Upper lobe of right lung (tissue), 1 donor: ENCODE data around the gene CCDC40. TPM values are rescaled to one million over a fixed set of nuclear protein-coding genes. Genes with fewer than 3 reads are reported as not detected.

Experiments used
- ATAC-seq: fragments of 200-7000 bp; cut with Tn5 transposase; one replicate; pipeline ENCODE4 v1.9.1; 2020; ENCODE audit warnings: mild to moderate bottlenecking, moderate library complexity
- DNase-seq: peaks from one replicate; pipeline ENCODE4 v3.0.0-alpha.2; 2020
- H3K27ac ChIP-seq: fragments of 200-600 bp; one replicate; pipeline ENCODE4 v1.8.0; 2022
- H3K27me3 ChIP-seq: fragments of 200-600 bp; one replicate; pipeline ENCODE4 v1.8.0; 2022; ENCODE audit warnings: mild to moderate bottlenecking
- H3K36me3 ChIP-seq: fragments of 200-600 bp; one replicate; pipeline ENCODE4 v1.8.0; 2022
- H3K4me1 ChIP-seq: fragments of 200-600 bp; one replicate; pipeline ENCODE4 v1.8.0; 2022
- H3K4me3 ChIP-seq: fragments of 200-600 bp; one replicate; pipeline ENCODE4 v1.8.0; 2022; ENCODE audit warnings: mild to moderate bottlenecking
- H3K9me3 ChIP-seq: fragments of 200-600 bp; one replicate; pipeline ENCODE4 v1.8.0; 2022
- intact Hi-C: fragments of 100-400 bp; cut with DNase I; formaldehyde crosslinking; loops from one replicate; pipeline ENCODE4 v1.11.0; 2022
- microRNA-seq: library from miRNA; unstranded; fragments of <30 nt; microRNA quantifications from one replicate; pipeline ENCODE4 v1.2.0, GENCODE V29; 2020; ENCODE audit warnings: borderline microRNAs expressed
- total RNA-seq: library from RNA; stranded (reverse); fragmentation: NEBNext Ultra II Directional; extraction: Animal tissue kit (Norgen Biotek cat#: 25700); gene quantifications from one replicate; pipeline ENCODE4 v1.2.1, GENCODE V29; 2021
- TF ChIP-seq, protein P1 (sequence below): fragments of 200-600 bp; IDR thresholded peaks from one replicate; pipeline ENCODE4 v1.8.0; 2022; ENCODE audit warnings: antibody characterized with exemption
- donor health status: DM: no; HTN: yes; CAD: no; lungs with severe emphysema.

CCDC40 gene
- total RNA-seq, 1 donor from 2014 or later, result 3.5 TPM

DNA sequence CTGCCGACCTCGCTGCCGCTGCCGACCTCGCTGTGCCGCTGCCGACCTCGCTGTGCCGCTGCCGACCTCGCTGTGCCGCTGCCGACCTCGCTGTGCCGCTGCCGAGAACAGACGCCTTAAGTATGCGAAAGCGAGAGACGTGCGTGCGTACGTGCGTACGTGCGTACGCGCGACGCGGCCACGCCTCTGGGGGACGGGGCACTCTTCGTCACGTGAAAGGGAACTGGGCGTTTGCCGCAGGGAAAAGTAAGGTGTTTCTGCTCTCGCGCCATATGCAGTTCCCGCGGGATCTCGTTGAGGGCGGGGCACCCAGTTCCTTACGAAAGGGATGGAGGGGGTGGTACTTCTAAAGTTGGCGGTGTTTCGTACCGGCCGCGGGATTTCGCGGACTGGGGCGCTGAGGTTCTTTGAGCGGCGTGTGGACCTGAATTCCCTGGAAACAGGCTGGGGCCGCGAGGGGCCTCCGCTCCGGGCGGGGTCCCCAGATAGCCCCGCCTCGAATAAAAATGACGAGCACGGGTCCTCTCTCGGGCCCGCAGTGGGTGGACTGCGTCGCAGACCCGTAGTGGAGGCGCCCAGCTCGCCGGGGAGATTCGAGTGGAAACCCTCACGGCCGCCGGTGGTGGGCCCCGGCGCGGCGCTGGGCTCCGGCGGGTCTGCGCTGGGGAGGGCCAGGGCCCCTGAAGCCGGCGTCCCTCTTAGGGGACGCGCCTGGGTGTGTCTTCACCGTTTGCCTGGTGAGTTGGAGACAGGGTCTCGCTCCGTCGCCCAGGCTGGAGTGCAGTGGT is 110.8 kb downstream of the CCDC40 start, which contains the start of gene EIF4A3:
TSS of gene EIF4A3 (minus strand) at position 94 of the 788 bp plus-strand sequence. CDS start 167 bp downstream, outside the sequence.
- H3K36me3 ChIP-seq, result peaks cover 20% of the 10 kb centered on the region
- H3K4me3 ChIP-seq, result peak within 1 kb of the TSS; percentile 78
- intact Hi-C loops, result no loop called here
- ATAC-seq (peak; percentile 98), DNase-seq (peak; percentile 99)
- TF ChIP-seq, protein P1, sequence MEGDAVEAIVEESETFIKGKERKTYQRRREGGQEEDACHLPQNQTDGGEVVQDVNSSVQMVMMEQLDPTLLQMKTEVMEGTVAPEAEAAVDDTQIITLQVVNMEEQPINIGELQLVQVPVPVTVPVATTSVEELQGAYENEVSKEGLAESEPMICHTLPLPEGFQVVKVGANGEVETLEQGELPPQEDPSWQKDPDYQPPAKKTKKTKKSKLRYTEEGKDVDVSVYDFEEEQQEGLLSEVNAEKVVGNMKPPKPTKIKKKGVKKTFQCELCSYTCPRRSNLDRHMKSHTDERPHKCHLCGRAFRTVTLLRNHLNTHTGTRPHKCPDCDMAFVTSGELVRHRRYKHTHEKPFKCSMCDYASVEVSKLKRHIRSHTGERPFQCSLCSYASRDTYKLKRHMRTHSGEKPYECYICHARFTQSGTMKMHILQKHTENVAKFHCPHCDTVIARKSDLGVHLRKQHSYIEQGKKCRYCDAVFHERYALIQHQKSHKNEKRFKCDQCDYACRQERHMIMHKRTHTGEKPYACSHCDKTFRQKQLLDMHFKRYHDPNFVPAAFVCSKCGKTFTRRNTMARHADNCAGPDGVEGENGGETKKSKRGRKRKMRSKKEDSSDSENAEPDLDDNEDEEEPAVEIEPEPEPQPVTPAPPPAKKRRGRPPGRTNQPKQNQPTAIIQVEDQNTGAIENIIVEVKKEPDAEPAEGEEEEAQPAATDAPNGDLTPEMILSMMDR, result no peak
- no peaks in the 10 kb centered on the region for H3K27me3 ChIP-seq
- no peaks in the 10 kb centered on the region for H3K9me3 ChIP-seq
- H3K27ac ChIP-seq, result peak within 1 kb of the TSS; percentile 96
- peaks cover 26% of the 10 kb centered on the region for H3K4me1 ChIP-seq

Small RNAs within 50 kb of the gene (microRNA-seq; reads per million reads assigned to microRNA genes)
- gene MIR1268B, result not detected

Other genes starting within 250 kb of the CCDC40 start
- gene CBX8, start 239.6 kb upstream of the CCDC40 start, total RNA-seq, result 4.9 TPM
- 20.2 TPM for gene CBX4, start 197.2 kb upstream of the CCDC40 start, total RNA-seq
- gene TBC1D16, start 770 bp upstream of the CCDC40 start, total RNA-seq, result 21.7 TPM
- 99.1 TPM for gene GAA, start 64.9 kb downstream of the CCDC40 start, total RNA-seq
- gene EIF4A3, start 110.5 kb downstream of the CCDC40 start, total RNA-seq, result 56.0 TPM
- gene CARD14, start 133.4 kb downstream of the CCDC40 start, total RNA-seq, result 1.1 TPM
- gene SGSH, start 183.7 kb downstream of the CCDC40 start, total RNA-seq, result 59.8 TPM
- gene SLC26A11, start 183.8 kb downstream of the CCDC40 start, total RNA-seq, result 51.6 TPM
- 236 TPM for gene RNF213, start 224.2 kb downstream of the CCDC40 start, total RNA-seq